ENCODE measurements around the gene NTM.

GRCh38 chr11:131737357-131737756 lies 366.9 kb downstream of the NTM start:
- no peak for TF ChIP-seq POLR2A (IDR thresholded peaks at IDR 0.05)
- TF ChIP-seq, protein P1, sequence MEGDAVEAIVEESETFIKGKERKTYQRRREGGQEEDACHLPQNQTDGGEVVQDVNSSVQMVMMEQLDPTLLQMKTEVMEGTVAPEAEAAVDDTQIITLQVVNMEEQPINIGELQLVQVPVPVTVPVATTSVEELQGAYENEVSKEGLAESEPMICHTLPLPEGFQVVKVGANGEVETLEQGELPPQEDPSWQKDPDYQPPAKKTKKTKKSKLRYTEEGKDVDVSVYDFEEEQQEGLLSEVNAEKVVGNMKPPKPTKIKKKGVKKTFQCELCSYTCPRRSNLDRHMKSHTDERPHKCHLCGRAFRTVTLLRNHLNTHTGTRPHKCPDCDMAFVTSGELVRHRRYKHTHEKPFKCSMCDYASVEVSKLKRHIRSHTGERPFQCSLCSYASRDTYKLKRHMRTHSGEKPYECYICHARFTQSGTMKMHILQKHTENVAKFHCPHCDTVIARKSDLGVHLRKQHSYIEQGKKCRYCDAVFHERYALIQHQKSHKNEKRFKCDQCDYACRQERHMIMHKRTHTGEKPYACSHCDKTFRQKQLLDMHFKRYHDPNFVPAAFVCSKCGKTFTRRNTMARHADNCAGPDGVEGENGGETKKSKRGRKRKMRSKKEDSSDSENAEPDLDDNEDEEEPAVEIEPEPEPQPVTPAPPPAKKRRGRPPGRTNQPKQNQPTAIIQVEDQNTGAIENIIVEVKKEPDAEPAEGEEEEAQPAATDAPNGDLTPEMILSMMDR (IDR thresholded peaks at IDR 0.05), result no peak
